H7 (cell line): ENCODE measurements around the gene MAST3. TPM values are rescaled to one million over a fixed set of nuclear protein-coding genes. Genes with fewer than 3 reads are reported as not detected.
A peak's percentile ranks its signal among the peaks of the same experiment; 100 is the strongest.

Experiments used
- DNase-seq: peaks from one replicate; pipeline ENCODE4 v3.0.0; 2012
- H3K27me3 ChIP-seq: 2 replicates; pipeline ENCODE4 v1.6.0; 2011; ENCODE audit warnings: mild to moderate bottlenecking, low read length; ENCODE audit not compliant: control insufficient read depth, insufficient read depth
- H3K36me3 ChIP-seq: replicated peaks from 2 replicates; pipeline ENCODE4 v1.5.1; 2011; ENCODE audit warnings: low read length; ENCODE audit not compliant: control insufficient read depth, insufficient read depth
- H3K4me3 ChIP-seq: 2 replicates; pipeline ENCODE4 v1.5.1; 2011; ENCODE audit warnings: low read depth, mild to moderate bottlenecking, control low read depth, low read length, moderate library complexity; ENCODE audit not compliant: insufficient read depth
- total RNA-seq: library from RNA; depleted of rRNA; stranded (reverse); fragments of >200 nt; shearing (Covaris generic); gene quantifications from 2 replicates; pipeline ENCODE4 v1.2.3, GENCODE V29; 2014

MAST3 gene
- total RNA-seq, 1 experiment from 2014 or later, result 2.4 TPM

- H3K36me3 ChIP-seq, result peaks cover 9% of the 10 kb centered on the region
- no peak for DNase-seq
- H3K27me3 ChIP-seq, result no peaks in the 10 kb centered on the region
- no peak overlapping the region for H3K4me3 ChIP-seq
Measured at GRCh38 chr19:18128044-18128443, 30.5 kb downstream of the MAST3 start.

- Histone ChIP-seq H3K4me3 (no peak overlapping the region), H3K27me3 (no peaks in the 10 kb centered on the region), H3K36me3 (peaks cover 9% of the 10 kb centered on the region)
- no peak for DNase-seq
Measured at GRCh38 chr19:18128805-18129204, 31.2 kb downstream of the MAST3 start.

GRCh38 chr19:18130523-18131242 lies 33.1 kb downstream of the MAST3 start:
- DNase-seq, result no peak
- no peak overlapping the region for H3K4me3 ChIP-seq
- H3K36me3 ChIP-seq, result peaks cover 10% of the 10 kb centered on the region
- no peaks in the 10 kb centered on the region for H3K27me3 ChIP-seq

GRCh38 chr19:18131841-18132596 lies 34.4 kb downstream of the MAST3 start:
- peaks cover 10% of the 10 kb centered on the region for H3K36me3 ChIP-seq
- no peaks in the 10 kb centered on the region for H3K27me3 ChIP-seq
- peak; percentile 92 for DNase-seq
- no peak overlapping the region for H3K4me3 ChIP-seq

GRCh38 chr19:18135712-18136584 lies 38.4 kb downstream of the MAST3 start:
- no peak for DNase-seq
- Histone ChIP-seq H3K4me3 (no peak overlapping the region), H3K36me3 (peaks cover 6% of the 10 kb centered on the region), H3K27me3 (no peaks in the 10 kb centered on the region)

GRCh38 chr19:18137242-18137641 lies 39.7 kb downstream of the MAST3 start:
- DNase-seq, result no peak
- Histone ChIP-seq H3K4me3 (no peak overlapping the region), H3K27me3 (no peaks in the 10 kb centered on the region), H3K36me3 (peaks cover 10% of the 10 kb centered on the region)

- no peak for DNase-seq
- Histone ChIP-seq H3K4me3 (no peak overlapping the region), H3K27me3 (no peaks in the 10 kb centered on the region), H3K36me3 (peaks cover 8% of the 10 kb centered on the region)
Measured at GRCh38 chr19:18137657-18138339, 40.2 kb downstream of the MAST3 start.

GRCh38 chr19:18140473-18140872 lies 42.9 kb downstream of the MAST3 start:
- H3K36me3 ChIP-seq, result peaks cover 13% of the 10 kb centered on the region
- H3K27me3 ChIP-seq, result no peaks in the 10 kb centered on the region
- H3K4me3 ChIP-seq, result no peak overlapping the region
- no peak for DNase-seq

GRCh38 chr19:18141031-18141430 lies 43.5 kb downstream of the MAST3 start:
- DNase-seq, result no peak
- no peaks in the 10 kb centered on the region for H3K27me3 ChIP-seq
- peaks cover 11% of the 10 kb centered on the region for H3K36me3 ChIP-seq
- H3K4me3 ChIP-seq, result no peak overlapping the region

GRCh38 chr19:18143902-18144301 lies 46.3 kb downstream of the MAST3 start:
- Histone ChIP-seq H3K4me3 (no peak overlapping the region), H3K27me3 (no peaks in the 10 kb centered on the region), H3K36me3 (peaks cover 11% of the 10 kb centered on the region)
- no peak for DNase-seq

GRCh38 chr19:18144361-18144760 lies 46.8 kb downstream of the MAST3 start:
- no peak overlapping the region for H3K4me3 ChIP-seq
- H3K27me3 ChIP-seq, result no peaks in the 10 kb centered on the region
- no peak for DNase-seq
- peaks cover 11% of the 10 kb centered on the region for H3K36me3 ChIP-seq

- DNase-seq, result no peak
- Histone ChIP-seq H3K27me3 (no peaks in the 10 kb centered on the region), H3K36me3 (peaks cover 11% of the 10 kb centered on the region), H3K4me3 (no peak overlapping the region)
Measured at GRCh38 chr19:18144906-18145305, 47.3 kb downstream of the MAST3 start.

- no peak for DNase-seq
- Histone ChIP-seq H3K27me3 (no peaks in the 10 kb centered on the region), H3K36me3 (peaks cover 11% of the 10 kb centered on the region), H3K4me3 (no peak overlapping the region)
Measured at GRCh38 chr19:18145391-18145999, 47.9 kb downstream of the MAST3 start.

GRCh38 chr19:18147396-18147795 lies 49.8 kb downstream of the MAST3 start:
- Histone ChIP-seq H3K36me3 (peaks cover 7% of the 10 kb centered on the region), H3K27me3 (no peaks in the 10 kb centered on the region), H3K4me3 (no peak overlapping the region)
- no peak for DNase-seq
